ENCODE data around the gene SLC9A7.
"Not testable (repeated sequence)": the region's sequence is repeated elsewhere in the genome, so short reads cannot be mapped to it uniquely, and the experiment has no call there.

SLC9A7 gene

DNA sequence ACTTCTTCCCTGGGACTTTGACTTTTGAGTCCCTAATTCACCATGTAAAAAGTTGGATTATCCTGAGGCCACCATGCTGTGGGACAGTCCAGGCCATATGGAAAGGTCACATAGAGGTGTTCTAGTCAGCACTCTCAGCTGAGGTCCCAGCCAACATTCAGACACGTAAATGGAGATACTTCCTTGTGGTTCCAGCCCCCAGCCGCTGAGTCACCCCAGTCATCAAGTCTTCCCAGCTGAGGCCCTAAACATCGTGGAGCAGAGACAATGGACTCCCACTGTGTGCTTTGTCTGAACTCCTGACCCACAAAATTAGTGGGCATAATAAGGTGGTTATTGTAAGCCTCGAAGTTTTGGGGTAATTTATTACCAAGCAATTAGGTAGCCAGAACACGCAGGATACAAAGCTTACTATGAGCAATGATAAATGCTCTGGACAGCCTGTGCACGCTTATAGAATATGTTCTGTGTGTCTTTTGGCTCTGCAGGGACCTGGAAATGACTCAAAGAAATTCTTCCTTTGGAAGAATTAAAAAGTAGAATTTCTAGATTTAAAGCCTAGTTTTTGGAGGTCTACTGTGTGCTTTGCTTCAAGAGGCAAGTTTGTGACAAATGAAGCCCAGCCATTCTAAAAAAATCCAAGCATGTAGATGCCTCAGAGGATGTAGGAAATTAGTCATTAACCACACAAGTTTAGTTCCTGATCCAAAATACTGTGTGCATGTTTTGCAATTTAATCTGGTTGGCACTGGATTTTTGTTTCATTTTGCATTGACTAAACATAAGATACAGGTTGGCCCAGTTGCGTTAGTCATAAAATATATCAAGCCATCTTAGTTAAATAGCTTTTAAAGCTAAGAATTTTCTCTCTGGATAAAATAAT, 33.2 kb upstream of the SLC9A7 start:
- H3K4me3 ChIP-seq (ENCODE audit: low read length): no peak overlapping the region
- no peaks in the 10 kb centered on the region for H3K9me3 ChIP-seq (replicated peaks; ENCODE audit: insufficient read depth, low read length)
- TF ChIP-seq EZH2phosphoT487 (IDR thresholded peaks at IDR 0.05; ENCODE audit: low read length) (no peak), EZH2 (optimal IDR thresholded peaks at IDR 0.05; ENCODE audit: low read depth, low read length) (no peak)
- TF ChIP-seq, protein P1, sequence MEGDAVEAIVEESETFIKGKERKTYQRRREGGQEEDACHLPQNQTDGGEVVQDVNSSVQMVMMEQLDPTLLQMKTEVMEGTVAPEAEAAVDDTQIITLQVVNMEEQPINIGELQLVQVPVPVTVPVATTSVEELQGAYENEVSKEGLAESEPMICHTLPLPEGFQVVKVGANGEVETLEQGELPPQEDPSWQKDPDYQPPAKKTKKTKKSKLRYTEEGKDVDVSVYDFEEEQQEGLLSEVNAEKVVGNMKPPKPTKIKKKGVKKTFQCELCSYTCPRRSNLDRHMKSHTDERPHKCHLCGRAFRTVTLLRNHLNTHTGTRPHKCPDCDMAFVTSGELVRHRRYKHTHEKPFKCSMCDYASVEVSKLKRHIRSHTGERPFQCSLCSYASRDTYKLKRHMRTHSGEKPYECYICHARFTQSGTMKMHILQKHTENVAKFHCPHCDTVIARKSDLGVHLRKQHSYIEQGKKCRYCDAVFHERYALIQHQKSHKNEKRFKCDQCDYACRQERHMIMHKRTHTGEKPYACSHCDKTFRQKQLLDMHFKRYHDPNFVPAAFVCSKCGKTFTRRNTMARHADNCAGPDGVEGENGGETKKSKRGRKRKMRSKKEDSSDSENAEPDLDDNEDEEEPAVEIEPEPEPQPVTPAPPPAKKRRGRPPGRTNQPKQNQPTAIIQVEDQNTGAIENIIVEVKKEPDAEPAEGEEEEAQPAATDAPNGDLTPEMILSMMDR (IDR thresholded peaks at IDR 0.05; ENCODE audit: low read length): no peak
- no peak overlapping the region for H3K27ac ChIP-seq (ENCODE audit: low read length)
- no peaks in the 10 kb centered on the region for H3K9me2 ChIP-seq (replicated peaks; ENCODE audit: insufficient read depth, low read length)
- H2AFZ ChIP-seq (ENCODE audit: low read length): no peak overlapping the region
- peaks cover 7% of the 10 kb centered on the region; the same call in 1 of the 2 replicates for H3K4me1 ChIP-seq (ENCODE audit: low read length)
- H4K20me1 ChIP-seq (ENCODE audit: insufficient read depth, low read length): no peaks in the 10 kb centered on the region
- H3K36me3 ChIP-seq (replicated peaks; ENCODE audit: insufficient read depth, low read length): no peaks in the 10 kb centered on the region
- no peaks in the 10 kb centered on the region for H3F3A ChIP-seq (ENCODE audit: insufficient read depth, low read length)
- no peaks in the 10 kb centered on the region for H3K27me3 ChIP-seq (replicated peaks; ENCODE audit: insufficient read depth, low read length)
- H3K9ac ChIP-seq (ENCODE audit: low read length): no peak overlapping the region
- H3K79me2 ChIP-seq (ENCODE audit: low read length): no peaks in the 10 kb centered on the region
- no peak for DNase-seq
- H3K4me2 ChIP-seq (ENCODE audit: low read depth, low read length): no peak overlapping the region

DNA sequence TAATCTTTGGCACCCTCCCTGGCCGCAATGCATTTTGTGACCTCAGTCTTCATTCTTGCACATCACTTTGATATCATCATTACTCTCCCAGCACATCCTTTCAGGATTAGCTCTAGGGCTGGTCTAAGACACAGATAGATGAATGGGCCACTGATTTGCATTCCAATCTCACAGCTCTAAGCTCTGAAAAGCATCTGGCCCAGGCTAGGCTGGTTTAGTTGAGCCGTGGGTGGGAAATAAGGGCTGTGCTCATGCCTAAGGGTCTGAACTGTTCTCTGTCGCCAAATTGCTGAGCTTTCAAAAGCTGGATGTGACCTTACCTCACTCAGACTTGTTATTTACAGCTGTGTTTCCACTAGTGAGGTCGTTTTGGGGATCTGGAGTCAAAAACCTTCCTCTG, 30.0 kb upstream of the SLC9A7 start:
- no peaks in the 10 kb centered on the region for H3K27me3 ChIP-seq (replicated peaks; ENCODE audit: insufficient read depth, low read length)
- H3K36me3 ChIP-seq (replicated peaks; ENCODE audit: insufficient read depth, low read length): no peaks in the 10 kb centered on the region
- no peaks in the 10 kb centered on the region for H3K9me3 ChIP-seq (replicated peaks; ENCODE audit: insufficient read depth, low read length)
- peaks cover 7% of the 10 kb centered on the region; the same call in 1 of the 2 replicates for H3K4me1 ChIP-seq (ENCODE audit: low read length)
- H3K27ac ChIP-seq (ENCODE audit: low read length): no peak overlapping the region
- H4K20me1 ChIP-seq (ENCODE audit: insufficient read depth, low read length): no peaks in the 10 kb centered on the region
- no peak overlapping the region for H3K4me2 ChIP-seq (ENCODE audit: low read depth, low read length)
- H3K4me3 ChIP-seq (ENCODE audit: low read length): no peak overlapping the region
- no peak overlapping the region for H3K9ac ChIP-seq (ENCODE audit: low read length)
- H3K9me2 ChIP-seq (replicated peaks; ENCODE audit: insufficient read depth, low read length): no peaks in the 10 kb centered on the region
- no peaks in the 10 kb centered on the region for H3F3A ChIP-seq (ENCODE audit: insufficient read depth, low read length)
- H3K79me2 ChIP-seq (ENCODE audit: low read length): no peaks in the 10 kb centered on the region
- no peak for TF ChIP-seq EZH2phosphoT487 (IDR thresholded peaks at IDR 0.05; ENCODE audit: low read length)
- no peak for TF ChIP-seq EZH2 (optimal IDR thresholded peaks at IDR 0.05; ENCODE audit: low read depth, low read length)
- TF ChIP-seq, protein P1 (IDR thresholded peaks at IDR 0.05; ENCODE audit: low read length): no peak
- no peak for DNase-seq
- no peak overlapping the region for H2AFZ ChIP-seq (ENCODE audit: low read length)

DNA sequence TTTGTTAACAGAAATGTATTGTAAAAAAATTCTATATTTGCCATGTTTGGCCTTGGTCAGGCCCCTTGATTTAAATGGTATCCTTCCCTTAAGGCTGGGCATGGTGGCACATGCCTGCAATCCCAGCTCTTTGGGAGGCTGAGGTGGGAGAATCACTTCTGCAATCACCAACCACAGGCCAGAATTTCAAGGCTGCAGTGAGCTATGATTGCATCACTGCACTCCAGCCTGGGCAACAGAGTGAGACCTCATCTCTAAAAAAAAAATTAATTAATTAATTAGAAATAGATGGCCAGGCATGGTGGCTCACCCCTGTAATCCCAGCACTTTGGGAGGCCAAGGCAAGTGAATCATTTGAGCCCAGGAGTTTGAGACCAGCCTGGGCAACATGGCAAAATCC, 25.5 kb upstream of the SLC9A7 start:
- not testable (repeated sequence) for H3K4me3 ChIP-seq (ENCODE audit: low read length); H3K9me2 ChIP-seq (replicated peaks; ENCODE audit: insufficient read depth, low read length); H4K20me1 ChIP-seq (ENCODE audit: insufficient read depth, low read length); H3K4me1 ChIP-seq (ENCODE audit: low read length); H3K27me3 ChIP-seq (replicated peaks; ENCODE audit: insufficient read depth, low read length); H3K4me2 ChIP-seq (ENCODE audit: low read depth, low read length); H3F3A ChIP-seq (ENCODE audit: insufficient read depth, low read length); H3K9ac ChIP-seq (ENCODE audit: low read length); H3K27ac ChIP-seq (ENCODE audit: low read length); H3K36me3 ChIP-seq (replicated peaks; ENCODE audit: insufficient read depth, low read length); H3K79me2 ChIP-seq (ENCODE audit: low read length); H2AFZ ChIP-seq (ENCODE audit: low read length); H3K9me3 ChIP-seq (replicated peaks; ENCODE audit: insufficient read depth, low read length); DNase-seq

DNA sequence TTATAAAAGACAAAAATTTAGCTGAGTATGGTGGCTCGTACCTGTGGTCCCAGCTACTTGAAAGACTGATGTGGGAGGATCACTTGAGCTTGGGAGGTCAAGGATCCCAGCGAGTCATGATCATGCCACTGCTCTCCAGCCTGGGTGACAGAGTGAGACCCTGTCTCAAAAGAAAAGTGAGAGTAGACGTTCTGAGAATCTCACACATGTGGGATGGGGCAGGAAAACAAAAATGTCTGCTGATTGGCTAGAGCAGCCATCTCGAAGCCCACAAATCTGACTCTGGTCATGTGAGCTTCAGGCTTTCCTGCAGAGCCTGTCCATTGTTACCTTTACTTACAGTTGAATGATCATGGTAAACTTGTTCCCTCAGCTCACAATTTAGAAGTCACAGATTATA, 23.1 kb upstream of the SLC9A7 start:
- H2AFZ ChIP-seq (ENCODE audit: low read length): no peak overlapping the region
- no peaks in the 10 kb centered on the region for H4K20me1 ChIP-seq (ENCODE audit: insufficient read depth, low read length)
- H3F3A ChIP-seq (ENCODE audit: insufficient read depth, low read length): no peaks in the 10 kb centered on the region
- no peaks in the 10 kb centered on the region for H3K4me1 ChIP-seq (ENCODE audit: low read length)
- no peaks in the 10 kb centered on the region for H3K9me2 ChIP-seq (replicated peaks; ENCODE audit: insufficient read depth, low read length)
- no peak overlapping the region for H3K9ac ChIP-seq (ENCODE audit: low read length)
- no peak overlapping the region for H3K4me3 ChIP-seq (ENCODE audit: low read length)
- H3K27ac ChIP-seq (ENCODE audit: low read length): no peak overlapping the region
- H3K4me2 ChIP-seq (ENCODE audit: low read depth, low read length): no peak overlapping the region
- no peaks in the 10 kb centered on the region for H3K27me3 ChIP-seq (replicated peaks; ENCODE audit: insufficient read depth, low read length)
- H3K79me2 ChIP-seq (ENCODE audit: low read length): no peaks in the 10 kb centered on the region
- no peaks in the 10 kb centered on the region for H3K36me3 ChIP-seq (replicated peaks; ENCODE audit: insufficient read depth, low read length)
- H3K9me3 ChIP-seq (replicated peaks; ENCODE audit: insufficient read depth, low read length): no peaks in the 10 kb centered on the region
- no peak for DNase-seq
- TF ChIP-seq, protein P1 (IDR thresholded peaks at IDR 0.05; ENCODE audit: low read length): no peak
- TF ChIP-seq EZH2phosphoT487 (IDR thresholded peaks at IDR 0.05; ENCODE audit: low read length) (no peak), EZH2 (optimal IDR thresholded peaks at IDR 0.05; ENCODE audit: low read depth, low read length) (no peak)

Measured in MM.1S (cell line).